H1 (cell line): Measurements from ENCODE around the gene PDCD6IP. TPM values are rescaled to one million over a fixed set of nuclear protein-coding genes. Genes with fewer than 3 reads are reported as not detected.

Source experiments
- ATF3 ChIP-seq: IDR thresholded peaks from 2 replicates; pipeline ENCODE4 v1.6.1; 2011; ENCODE audit warnings: low read depth, mild to moderate bottlenecking, low read length; ENCODE audit not compliant: insufficient read depth
- BACH1 ChIP-seq: IDR thresholded peaks from 2 replicates; pipeline ENCODE4 v1.6.1; 2012; ENCODE audit warnings: low read length, improper control_type of control experiment
- CEBPB ChIP-seq: IDR thresholded peaks from 2 replicates; pipeline ENCODE4 v1.6.1; 2012; ENCODE audit warnings: low read depth, low read length
- CHD7 ChIP-seq: fragments of 300-600 bp; sonication (generic); IDR thresholded peaks from 2 replicates; pipeline ENCODE4 v1.7.1; 2012; ENCODE audit warnings: low read length, moderate library complexity, mild to moderate bottlenecking, inconsistent platforms; ENCODE audit not compliant: insufficient replicate concordance
- CTCF ChIP-seq, 3 experiments: IDR thresholded peaks; 1 replicate in 2 of 3; 2 replicates in 1 of 3; pipeline versions ENCODE4 v1.5.1 to v1.6.1; 2011; ENCODE audit warnings: low read length in 3 of 3, mild to moderate bottlenecking in 3 of 3, inconsistent platforms in 2 of 3, low read depth in 1 of 3, moderate library complexity in 1 of 3; ENCODE audit not compliant: insufficient read depth in 1 of 3; ENCODE audit errors: control extremely low read depth in 1 of 3
- NANOG ChIP-seq: IDR thresholded peaks from 2 replicates; pipeline ENCODE4 v1.6.1; 2011; ENCODE audit warnings: low read length, low read depth, mild to moderate bottlenecking, inconsistent platforms; ENCODE audit not compliant: insufficient read depth, poor library complexity, severe bottlenecking
- POLR2A ChIP-seq, 2 experiments: IDR thresholded peaks; 1 replicate in 1 of 2; 2 replicates in 1 of 2; pipeline ENCODE4 v1.6.1; 2011; ENCODE audit warnings: low read depth in 2 of 2, low read length in 2 of 2, mild to moderate bottlenecking in 2 of 2; ENCODE audit errors: control extremely low read depth in 1 of 2
- SP4 ChIP-seq: IDR thresholded peaks from 2 replicates; pipeline ENCODE4 v1.6.1; 2012; ENCODE audit warnings: low read length, inconsistent platforms
- polyA plus RNA-seq, 7 experiments: library from polyadenylated mRNA; depleted of rRNA in 3 of 7; stranded (reverse) in 5 of 7; unstranded in 2 of 7; fragments of >200 nt in 5 of 7; fragments of 200-250 nt in 2 of 7; gene quantifications; 1 replicate in 5 of 7; 2 replicates in 1 of 7; 4 replicates in 1 of 7; pipeline versions ENCODE4 v1.2.1 to v1.2.3, GENCODE V29; 2011 to 2013; ENCODE audit warnings: missing spikeins in 2 of 7, mixed read lengths in 2 of 7
- total RNA-seq: library from RNA; stranded (reverse); fragmentation: NEBNext Ultra II Directional; extraction: Animal tissue kit (Norgen Biotek cat#: 25700); gene quantifications from 2 replicates; pipeline ENCODE4 v1.2.1, GENCODE V29; 2021

PDCD6IP gene
- total and polyA plus RNA-seq, 2 of the 8 experiments (the other 6 are each of a cell fraction or from before 2014, with no cell fraction given), result 61.7 to 155 TPM

GRCh38 chr3:33791477-33792166, 6.8 kb upstream of the PDCD6IP start (continued):
- no peak for TF ChIP-seq CTCF (IDR thresholded peaks at IDR 0.05; ENCODE audit: control extremely low read depth in 1 of 3, insufficient read depth in 1 of 3, low read depth in 1 of 3, low read length in 3 of 3)
- TF ChIP-seq POLR2A (IDR thresholded peaks at IDR 0.05; ENCODE audit: control extremely low read depth in 1 of 2, low read depth in 2 of 2, low read length in 2 of 2), result no peak
- TF ChIP-seq CHD7, result no peak
- no peak for TF ChIP-seq CEBPB
- no peak for TF ChIP-seq NANOG
- no peak for TF ChIP-seq BACH1
- TF ChIP-seq SP4, result no peak
- TF ChIP-seq ATF3, result no peak
